HG03565 (cell line): ENCODE results near the gene DOHH.

Experiments
- ATAC-seq: cut with Tn5 transposase; IDR thresholded peaks from one replicate; pipeline ENCODE4 v1.9.1; 2021; ENCODE audit warnings: mild to moderate bottlenecking, moderate library complexity; ENCODE audit not compliant: unreplicated experiment

DOHH gene, protein sequence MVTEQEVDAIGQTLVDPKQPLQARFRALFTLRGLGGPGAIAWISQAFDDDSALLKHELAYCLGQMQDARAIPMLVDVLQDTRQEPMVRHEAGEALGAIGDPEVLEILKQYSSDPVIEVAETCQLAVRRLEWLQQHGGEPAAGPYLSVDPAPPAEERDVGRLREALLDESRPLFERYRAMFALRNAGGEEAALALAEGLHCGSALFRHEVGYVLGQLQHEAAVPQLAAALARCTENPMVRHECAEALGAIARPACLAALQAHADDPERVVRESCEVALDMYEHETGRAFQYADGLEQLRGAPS

DNA sequence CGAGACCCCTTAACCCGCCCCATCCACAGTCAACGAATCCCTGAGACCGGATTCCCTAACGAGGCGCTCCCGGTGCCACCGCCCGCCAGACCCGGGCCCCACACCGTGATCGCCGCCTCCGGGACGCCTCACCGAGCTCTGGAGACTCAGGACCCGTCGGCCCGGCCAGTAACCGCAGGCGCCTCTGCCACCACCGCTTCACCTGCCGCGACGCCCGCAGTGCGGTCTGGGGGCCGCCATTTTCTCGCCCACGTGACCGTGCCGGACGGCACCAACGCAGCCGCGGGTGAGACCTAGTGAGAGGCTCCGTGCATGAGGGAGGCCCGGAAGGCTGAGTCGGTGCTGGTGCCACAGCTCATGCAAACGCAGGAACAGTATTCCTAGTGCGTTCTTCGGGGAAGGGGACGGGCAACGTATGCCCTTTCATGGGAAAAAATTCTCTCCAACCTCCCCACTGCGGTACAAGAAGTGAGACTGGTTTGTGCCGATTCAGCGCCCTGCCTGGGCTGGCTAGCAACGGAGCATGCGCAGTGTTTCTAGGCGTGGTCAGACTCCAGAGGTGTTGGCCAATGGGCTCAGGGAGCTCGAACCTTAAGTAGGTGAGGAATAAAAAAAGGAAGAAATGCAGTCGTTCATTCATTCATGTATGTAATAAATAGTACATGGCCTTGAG is at the start of gene DOHH:
TSS of gene DOHH (minus strand) at position 246 of the 673 bp plus-strand sequence. CDS start 3,860 bp downstream, outside the sequence.
- peak; percentile 82 for ATAC-seq

DNA sequence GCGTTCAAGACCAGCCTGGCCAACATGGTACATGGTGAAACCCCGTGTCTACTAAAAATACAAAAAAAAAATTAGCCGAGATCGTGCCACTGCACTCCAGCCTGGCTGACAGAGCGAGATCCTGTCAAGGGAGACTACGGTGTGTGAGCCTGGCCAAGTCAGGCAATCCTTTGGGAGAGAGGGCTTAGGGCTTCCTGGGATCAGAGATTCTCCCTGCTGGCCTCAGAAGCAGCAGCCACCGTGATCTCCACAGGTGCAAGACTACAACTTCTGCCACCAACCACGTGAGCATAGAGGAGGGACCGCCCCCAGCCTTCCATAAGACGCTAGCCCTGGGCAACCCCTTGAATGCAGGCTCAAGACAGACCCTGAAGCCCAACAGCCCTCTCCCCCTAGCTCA is 49.3 kb upstream of the DOHH start:
- ATAC-seq, result no peak

GRCh38 chr19:3548606-3549005 is 48.1 kb upstream of the DOHH start:
- ATAC-seq, result no peak

- no peak for ATAC-seq
Observed at GRCh38 chr19:3547767-3548282, 47.4 kb upstream of the DOHH start.

GRCh38 chr19:3547301-3547731 is 46.8 kb upstream of the DOHH start:
- no peak for ATAC-seq

DNA sequence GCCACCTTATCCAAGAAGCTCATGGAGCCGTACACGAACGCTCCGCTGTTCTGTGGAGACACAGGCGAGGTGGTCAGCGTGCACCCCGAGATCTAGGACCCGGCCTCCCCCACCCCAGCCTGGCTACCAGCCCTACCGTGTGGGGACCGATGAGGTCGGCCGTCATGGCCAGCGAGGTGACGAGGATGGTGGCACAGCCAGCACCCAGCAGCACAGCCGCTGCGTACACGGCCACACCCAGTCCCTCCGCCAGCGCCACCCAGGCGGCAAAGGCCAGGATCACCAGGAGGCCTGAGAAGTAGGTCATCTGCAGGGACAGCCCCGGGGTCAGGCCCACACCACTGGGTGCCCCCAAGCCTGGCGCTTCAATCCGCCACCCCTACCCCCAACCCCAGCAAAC is 45.6 kb upstream of the DOHH start:
- ATAC-seq, result no peak

- ATAC-seq, result no peak
Observed at GRCh38 chr19:3545669-3546034, 45.2 kb upstream of the DOHH start.

GRCh38 chr19:3544742-3545668 is 44.5 kb upstream of the DOHH start:
- no peak for ATAC-seq

DNA sequence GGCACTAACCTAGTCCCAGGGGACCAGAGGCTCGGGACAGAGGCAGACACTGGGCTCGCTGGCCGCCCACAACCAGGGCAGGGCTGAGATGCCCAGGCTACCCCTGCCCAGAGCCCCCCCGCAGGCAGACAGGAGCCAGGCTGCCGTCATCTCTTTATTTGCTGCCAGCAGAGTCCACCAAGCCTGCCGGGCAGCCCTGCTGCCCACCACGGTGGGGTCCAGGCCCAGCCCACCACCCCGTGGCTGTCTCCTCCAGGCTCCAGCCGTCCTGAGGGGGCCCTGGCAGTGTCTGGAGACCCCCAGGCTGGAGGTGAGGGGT is 43.5 kb upstream of the DOHH start:
- ATAC-seq, result no peak

DNA sequence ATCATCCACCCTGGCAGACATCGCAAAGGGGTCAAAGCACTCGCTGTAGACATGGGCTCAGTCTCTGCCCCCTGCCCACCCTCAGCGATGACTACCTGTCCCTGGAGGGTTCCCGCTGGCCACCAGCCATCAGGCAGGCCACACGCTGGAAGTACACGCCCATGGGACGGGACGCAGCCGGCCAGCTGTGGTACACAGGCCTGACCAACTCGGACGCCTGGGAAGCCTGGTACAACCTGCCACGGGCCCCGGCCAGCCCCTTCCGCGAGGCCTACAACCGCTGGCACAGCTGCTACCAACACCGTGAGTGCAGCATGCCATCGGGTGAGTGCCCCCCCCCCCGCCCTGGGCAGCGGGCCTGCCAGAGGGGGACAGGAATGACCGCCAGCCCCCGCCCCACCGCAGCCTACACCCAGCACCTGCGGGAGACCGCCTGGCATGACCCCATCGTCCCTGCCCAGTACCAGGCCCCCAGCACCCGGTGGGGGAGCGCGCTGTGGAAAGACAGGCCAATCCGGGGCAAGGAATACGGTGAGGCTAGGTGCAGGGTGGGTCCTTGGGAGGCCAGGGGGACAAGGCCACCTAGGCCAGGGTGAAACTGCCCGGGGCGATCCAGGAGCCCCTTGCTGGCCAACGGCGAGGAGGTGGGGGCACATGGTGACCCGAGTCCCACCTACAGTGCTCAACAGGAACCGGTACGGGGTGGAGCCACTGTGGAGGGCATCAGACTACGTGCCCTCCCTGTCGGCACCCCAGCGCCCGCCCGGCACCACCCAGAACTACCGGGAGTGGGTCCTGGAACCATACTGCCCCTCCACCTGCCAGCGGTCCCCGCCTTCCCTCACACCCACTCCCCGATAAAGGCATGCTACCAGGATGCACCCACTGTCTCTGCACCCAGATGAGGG is 42.9 kb upstream of the DOHH start:
- no peak for ATAC-seq

GRCh38 chr19:3539756-3540118 is 39.3 kb upstream of the DOHH start:
- ATAC-seq, result no peak

DNA sequence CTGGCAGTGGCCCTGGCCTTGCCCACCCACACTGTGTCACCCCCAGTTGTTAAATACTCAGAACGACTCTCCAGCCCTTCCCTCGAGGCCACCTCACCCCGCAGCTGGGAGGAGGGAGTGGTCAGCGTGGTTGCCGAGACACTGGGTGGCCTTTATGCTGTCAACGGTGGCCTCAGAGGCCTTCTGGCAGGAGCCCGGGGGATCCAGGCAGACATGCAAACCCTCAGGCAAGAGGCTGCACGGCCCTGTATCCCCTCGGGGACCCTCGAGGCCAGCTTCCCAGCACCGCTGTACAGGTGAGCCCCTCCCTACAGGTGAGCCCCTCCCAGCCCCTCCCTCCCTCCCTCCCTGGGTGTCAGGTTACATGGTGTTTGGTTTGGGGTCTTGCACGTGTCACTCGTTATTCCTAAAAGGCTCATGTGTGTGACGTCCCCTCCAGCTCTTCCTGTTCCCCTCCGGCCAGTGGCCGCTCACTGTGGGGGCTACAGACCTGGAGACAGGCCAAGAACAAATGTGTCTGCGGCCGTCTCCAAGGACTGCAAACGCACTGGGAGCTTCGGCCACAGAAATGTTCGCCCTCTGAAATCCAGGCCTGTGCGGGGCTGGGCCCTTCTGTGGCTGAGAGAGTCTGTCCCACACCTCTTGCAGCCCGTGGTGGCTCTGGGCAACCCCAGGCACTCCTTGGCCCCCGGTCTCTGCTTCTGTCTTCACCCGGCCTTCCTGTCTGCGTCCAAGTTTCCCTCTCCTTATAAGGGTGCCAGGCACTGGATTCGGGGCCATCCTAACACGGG is 38.7 kb upstream of the DOHH start, which contains the start of gene TEKTIP1:
TSS of gene TEKTIP1 (plus strand) at position 210 of the 791 bp plus-strand sequence. CDS start at position 214, 4 bp downstream.
- no peak for ATAC-seq

DNA sequence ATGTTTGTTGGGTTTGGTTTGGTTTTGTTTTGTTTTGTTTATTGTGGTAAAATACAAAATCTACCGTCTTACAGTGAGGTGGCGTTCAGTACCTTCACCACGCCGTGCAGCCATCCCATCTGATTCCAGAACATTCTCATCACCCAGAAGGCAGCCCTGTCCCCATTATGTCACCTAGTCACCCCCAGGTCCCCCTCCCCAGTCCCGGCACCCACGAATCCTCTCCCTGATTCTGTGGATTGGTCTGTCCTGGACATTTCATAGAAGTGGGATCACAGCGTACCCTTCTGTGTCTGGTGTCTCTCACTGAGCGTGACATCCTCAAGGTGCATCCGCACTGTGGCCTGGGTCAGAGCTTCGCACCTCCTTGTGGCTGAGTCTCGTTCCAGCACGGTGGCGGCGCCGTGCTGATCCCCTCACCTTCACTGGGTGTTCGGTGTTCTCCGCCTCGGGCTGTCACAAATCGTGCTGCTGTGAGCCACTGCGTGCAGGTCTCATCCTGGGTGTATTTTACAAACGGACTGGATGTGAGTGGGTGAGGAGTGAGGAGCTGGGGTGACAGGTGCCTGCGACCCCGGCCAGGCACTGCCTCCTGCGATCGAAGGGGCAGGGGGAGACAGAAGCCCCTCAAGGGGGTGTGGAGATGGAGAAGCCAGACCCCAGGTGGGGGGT is 37.9 kb upstream of the DOHH start:
- no peak for ATAC-seq

GRCh38 chr19:3537438-3538240 is 37.2 kb upstream of the DOHH start:
- no peak for ATAC-seq

GRCh38 chr19:3537101-3537437 is 36.6 kb upstream of the DOHH start:
- no peak for ATAC-seq

GRCh38 chr19:3536429-3537100 is 36.1 kb upstream of the DOHH start:
- ATAC-seq, result no peak

- no peak for ATAC-seq
Observed at GRCh38 chr19:3535981-3536380, 35.5 kb upstream of the DOHH start.

GRCh38 chr19:3535563-3535965 is 35.1 kb upstream of the DOHH start:
- no peak for ATAC-seq
